Measurements from ENCODE around the gene ST6GAL2. TPM values are rescaled to one million over a fixed set of nuclear protein-coding genes. Genes with fewer than 3 reads are reported as not detected.

ST6GAL2 gene
- total and polyA plus RNA-seq, 2 of the 8 experiments (the other 6 are each of a cell fraction or from before 2014, with no cell fraction given): 2.7 to 17.5 TPM

- TF ChIP-seq ATF3 (IDR thresholded peaks at IDR 0.05; ENCODE audit: insufficient read depth, low read depth, low read length) (no peak), HDAC6 (IDR thresholded peaks at IDR 0.05; ENCODE audit: low read depth, low read length) (no peak), SAP30 (IDR thresholded peaks at IDR 0.05; ENCODE audit: insufficient read depth, insufficient replicate concordance, low read length) (no peak), CHD7 (IDR thresholded peaks at IDR 0.05; ENCODE audit: insufficient replicate concordance, low read length) (no peak), RNF2 (IDR thresholded peaks at IDR 0.05; ENCODE audit: borderline replicate concordance, low read depth, low read length, missing control alignments, poor library complexity, severe bottlenecking) (no peak), HDAC2 (IDR thresholded peaks at IDR 0.05; ENCODE audit: borderline replicate concordance in 1 of 2, low read depth in 2 of 2, low read length in 2 of 2) (no peak)
These were observed 7.8 kb downstream of the ST6GAL2 start (continued) for GRCh38 chr2:106878206-106878605.

Data from H1 (cell line).